GM10266 (cell line): ENCODE data around the gene CTPS2.

ENCODE experiments used
- DNase-seq: peaks from one replicate; pipeline ENCODE4 v3.0.0; 2012; ENCODE audit errors: extremely low spot score
- TF ChIP-seq, protein P1 (sequence below): IDR thresholded peaks from 2 replicates; pipeline ENCODE4 v1.5.1; 2012; ENCODE audit warnings: mild to moderate bottlenecking, low read depth; ENCODE audit not compliant: control insufficient read depth, insufficient read depth; ENCODE audit errors: missing control alignments

Gene CTPS2

DNA sequence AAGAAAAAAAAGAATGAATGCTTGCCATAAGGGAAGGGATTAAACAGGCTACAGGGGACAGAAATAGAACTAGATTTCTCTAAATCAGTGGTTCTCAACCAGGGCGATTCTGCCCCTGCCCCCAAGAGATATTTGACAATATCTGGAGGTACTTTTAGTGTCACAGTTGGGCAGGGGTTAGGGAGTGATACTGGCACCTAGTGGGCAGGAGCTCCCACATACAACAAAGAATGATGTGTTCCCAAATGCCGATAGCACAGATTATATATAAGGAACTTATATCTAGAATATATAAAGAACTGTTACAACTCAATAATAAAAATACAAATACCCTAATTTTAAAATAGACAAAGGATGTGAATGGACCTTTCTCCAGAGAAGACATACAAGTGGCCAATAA lies 47.8 kb downstream of the CTPS2 start:
- no peak for DNase-seq
- TF ChIP-seq, protein P1, sequence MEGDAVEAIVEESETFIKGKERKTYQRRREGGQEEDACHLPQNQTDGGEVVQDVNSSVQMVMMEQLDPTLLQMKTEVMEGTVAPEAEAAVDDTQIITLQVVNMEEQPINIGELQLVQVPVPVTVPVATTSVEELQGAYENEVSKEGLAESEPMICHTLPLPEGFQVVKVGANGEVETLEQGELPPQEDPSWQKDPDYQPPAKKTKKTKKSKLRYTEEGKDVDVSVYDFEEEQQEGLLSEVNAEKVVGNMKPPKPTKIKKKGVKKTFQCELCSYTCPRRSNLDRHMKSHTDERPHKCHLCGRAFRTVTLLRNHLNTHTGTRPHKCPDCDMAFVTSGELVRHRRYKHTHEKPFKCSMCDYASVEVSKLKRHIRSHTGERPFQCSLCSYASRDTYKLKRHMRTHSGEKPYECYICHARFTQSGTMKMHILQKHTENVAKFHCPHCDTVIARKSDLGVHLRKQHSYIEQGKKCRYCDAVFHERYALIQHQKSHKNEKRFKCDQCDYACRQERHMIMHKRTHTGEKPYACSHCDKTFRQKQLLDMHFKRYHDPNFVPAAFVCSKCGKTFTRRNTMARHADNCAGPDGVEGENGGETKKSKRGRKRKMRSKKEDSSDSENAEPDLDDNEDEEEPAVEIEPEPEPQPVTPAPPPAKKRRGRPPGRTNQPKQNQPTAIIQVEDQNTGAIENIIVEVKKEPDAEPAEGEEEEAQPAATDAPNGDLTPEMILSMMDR: no peak

DNA sequence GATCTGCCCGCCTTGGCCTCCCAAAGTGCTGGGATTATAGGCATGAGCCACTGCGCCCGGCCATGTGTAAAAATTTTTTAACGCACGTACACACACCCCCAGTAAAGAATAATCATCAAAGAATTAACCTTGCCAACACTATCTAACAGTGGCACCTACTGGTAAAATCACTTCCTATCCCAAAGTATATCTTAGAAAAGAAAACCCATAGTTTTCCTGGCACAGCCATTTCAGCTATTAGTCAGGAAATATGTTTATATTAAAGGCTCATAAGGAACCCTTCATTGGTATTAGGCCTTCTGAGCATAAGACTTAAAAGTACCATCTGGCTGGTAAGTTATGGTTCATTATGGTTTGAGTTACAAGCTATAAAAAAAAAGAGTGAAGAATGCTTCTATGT lies 48.4 kb downstream of the CTPS2 start:
- DNase-seq: no peak

DNA sequence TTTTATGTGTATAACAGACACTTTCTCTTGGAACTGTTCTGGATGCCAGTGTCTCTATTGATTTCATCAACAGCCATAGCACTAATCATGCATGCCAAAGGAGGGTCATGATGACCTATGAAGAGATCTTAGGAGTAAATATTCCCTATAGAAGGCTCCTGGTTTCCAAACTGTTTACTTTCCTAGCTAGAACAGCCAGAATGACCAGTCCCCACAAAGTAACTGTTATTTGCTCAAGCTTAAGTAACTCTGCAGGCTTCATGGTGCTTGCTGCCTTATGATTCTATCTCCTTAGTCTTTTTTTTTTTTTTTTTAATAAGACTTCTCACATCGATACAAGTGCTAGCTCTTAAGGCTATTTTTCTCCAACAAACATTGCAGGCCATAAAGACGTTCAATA lies 50.1 kb downstream of the CTPS2 start:
- DNase-seq: no peak
- TF ChIP-seq, protein P1: no peak

More for the DNA sequence above, 48.4 kb downstream of the CTPS2 start:
- TF ChIP-seq, protein P1: no peak

DNA sequence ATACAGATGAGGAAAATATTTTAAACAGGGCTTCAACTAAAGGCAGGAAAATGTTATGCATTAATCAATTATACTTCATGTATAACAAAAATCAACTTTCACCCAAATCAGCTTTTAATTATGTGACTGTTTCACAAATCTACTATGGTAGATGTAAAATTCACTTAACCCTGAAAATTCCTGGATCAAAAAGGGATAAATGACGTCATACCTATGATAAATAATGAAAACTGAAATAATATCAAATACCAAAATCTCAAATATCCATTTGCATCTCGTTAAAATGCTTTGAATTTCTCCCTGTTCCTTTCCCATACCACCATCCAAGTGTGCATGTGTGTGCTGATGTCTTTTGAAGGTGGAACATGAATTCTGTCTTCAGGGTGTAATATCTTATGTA lies 51.0 kb downstream of the CTPS2 start:
- DNase-seq: no peak
- TF ChIP-seq, protein P1: no peak

DNA sequence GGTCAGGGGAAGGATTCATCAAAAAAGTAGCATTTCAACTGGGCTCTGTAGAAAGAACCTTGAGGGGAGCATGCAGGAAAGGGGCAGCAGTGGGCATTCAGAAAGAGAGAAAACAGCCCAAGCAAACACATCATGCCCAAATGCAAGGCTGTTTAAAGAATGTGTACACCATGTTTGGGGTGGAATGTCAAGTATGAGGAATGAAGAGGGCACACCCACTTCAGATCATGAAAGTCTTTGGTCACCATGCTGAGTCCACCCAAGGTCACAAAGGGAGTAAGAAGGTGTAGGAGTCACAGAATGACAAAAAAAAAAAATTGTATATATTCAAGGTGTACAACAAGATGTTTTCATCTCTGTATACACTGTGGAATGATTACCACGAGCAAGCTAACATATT lies 53.1 kb downstream of the CTPS2 start:
- no peak for DNase-seq
- TF ChIP-seq, protein P1: no peak

DNA sequence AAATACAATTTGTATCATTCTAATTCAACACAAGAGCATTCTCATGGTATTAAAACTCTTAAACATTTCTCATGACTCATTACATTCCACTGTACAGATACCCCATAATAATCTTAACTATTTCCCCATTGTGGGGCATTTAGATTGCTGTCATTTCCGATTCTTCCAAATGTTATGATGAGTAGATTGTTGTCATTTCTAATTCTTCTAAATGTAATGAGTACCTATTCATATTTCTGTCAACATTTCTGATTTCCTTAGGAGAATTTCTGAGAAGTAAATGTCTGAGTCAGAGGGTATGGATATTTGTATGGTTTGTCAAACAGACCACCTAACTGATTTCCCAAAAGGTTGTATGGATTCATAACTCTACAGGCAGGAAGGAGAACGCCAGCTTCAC lies 54.2 kb downstream of the CTPS2 start:
- no peak for DNase-seq
- TF ChIP-seq, protein P1: no peak

DNA sequence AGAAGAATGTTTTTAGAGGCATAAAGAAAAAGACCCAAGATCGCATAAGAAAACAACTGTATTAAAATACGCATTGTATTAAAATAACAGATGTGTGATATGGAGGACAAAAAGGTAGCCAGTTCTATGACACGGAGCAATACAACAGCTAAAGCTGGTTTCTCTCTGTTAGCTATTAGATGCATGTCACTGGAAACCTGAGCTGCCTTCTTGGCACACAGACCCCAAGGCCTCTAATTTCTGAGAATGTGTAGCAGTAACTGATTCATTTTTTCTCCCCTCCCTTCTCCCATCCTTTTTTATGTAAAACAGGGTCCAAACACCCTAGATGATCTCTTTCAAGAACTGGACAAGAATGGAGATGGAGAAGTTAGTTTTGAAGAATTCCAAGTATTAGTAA lies 58.4 kb downstream of the CTPS2 start:
- TF ChIP-seq, protein P1: no peak
- no peak for DNase-seq
